ENCODE data around the gene SYNPR.

Gene SYNPR

GRCh38 chr3:63471781-63472180 lies 193.7 kb downstream of the SYNPR start:
- no peak for DNase-seq (ENCODE audit: low read depth in 2 of 2)

DNA sequence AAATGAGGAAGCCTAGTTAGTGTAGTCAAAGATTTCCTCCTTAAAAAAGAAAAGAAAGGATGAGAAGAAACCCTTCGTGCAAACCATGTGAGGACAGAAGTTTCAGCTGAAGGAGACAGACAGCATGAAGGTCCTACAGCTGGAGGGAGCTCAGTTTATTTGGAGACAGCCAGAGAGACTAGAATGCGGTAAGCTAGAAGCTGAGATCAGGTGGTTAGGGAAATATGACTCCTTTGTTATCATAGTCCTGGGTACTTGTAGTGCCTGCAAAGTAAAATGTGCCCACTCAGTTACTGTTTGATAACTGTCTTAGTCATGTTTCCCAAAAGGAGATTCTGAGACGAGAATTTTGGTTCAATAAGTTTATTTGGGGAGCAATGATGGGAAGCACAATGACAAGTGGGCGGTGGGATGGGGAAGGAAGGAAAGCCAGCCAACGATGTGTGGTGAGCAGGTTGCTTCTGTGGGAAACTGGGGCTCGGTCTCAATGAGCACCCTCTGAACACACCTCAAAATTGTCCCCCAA lies 195.6 kb downstream of the SYNPR start:
- no peak for DNase-seq (ENCODE audit: low read depth in 2 of 2)

- DNase-seq (ENCODE audit: low read depth in 2 of 2), result no peak
These were observed 196.9 kb downstream of the SYNPR start for GRCh38 chr3:63474828-63475518.

- DNase-seq (ENCODE audit: low read depth in 2 of 2), result no peak
These were observed 199.5 kb downstream of the SYNPR start for GRCh38 chr3:63477494-63478129.

DNA sequence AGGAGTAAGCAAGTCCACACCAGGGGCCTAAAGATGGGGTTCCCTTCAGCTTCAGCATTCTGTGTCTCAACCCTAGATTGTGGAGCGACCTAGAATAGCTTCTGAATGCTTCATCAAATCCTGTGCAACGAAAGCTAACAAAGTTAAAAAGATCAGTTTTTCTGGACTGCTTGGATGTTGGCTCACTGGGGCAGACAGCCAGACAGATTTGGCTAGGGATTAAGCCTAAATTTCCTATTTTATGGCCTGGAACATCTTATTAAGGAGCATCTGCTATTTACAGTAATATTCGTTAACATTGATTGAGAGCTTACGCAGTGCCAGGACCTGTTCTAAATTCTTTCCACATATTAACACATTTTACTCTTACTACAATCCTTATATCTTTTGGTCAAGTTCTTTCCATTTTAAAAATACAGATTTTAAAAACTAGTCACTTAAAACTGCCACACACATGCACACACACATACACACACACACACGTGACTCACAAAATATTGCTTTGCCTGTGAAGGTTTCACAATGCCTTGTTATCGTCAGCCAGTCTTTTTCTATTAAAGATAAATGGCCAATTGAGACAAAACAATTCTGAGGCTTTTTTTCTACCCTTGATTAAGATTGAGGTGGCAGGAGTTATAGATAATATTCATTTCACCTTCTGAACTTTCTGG lies 201.0 kb downstream of the SYNPR start:
- DNase-seq (ENCODE audit: low read depth in 2 of 2), result no peak

- no peak for DNase-seq (ENCODE audit: low read depth in 2 of 2)
These were observed 201.5 kb downstream of the SYNPR start for GRCh38 chr3:63479661-63480035.

DNA sequence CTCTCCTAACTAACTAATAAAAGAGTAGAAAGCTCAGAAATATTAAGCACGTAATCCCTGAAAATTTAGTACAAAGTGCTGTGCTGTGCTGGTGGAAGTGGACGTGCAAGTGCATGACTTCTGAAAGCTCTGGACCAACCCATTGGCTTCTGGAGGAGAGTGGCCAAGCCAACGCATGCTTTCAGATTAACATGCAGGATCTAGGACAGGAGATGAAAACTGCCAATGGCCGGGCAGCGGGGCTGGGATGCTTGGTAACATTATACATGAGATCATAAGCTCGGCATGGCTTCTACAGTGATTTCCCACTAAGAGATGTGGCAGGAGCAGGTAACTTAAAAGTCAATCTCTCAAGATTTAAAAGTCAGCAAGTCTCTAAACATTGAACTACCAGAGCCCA lies 203.5 kb downstream of the SYNPR start:
- DNase-seq (ENCODE audit: low read depth in 2 of 2), result no peak

GRCh38 chr3:63482341-63482740 lies 204.2 kb downstream of the SYNPR start:
- no peak for DNase-seq (ENCODE audit: low read depth in 2 of 2)

DNA sequence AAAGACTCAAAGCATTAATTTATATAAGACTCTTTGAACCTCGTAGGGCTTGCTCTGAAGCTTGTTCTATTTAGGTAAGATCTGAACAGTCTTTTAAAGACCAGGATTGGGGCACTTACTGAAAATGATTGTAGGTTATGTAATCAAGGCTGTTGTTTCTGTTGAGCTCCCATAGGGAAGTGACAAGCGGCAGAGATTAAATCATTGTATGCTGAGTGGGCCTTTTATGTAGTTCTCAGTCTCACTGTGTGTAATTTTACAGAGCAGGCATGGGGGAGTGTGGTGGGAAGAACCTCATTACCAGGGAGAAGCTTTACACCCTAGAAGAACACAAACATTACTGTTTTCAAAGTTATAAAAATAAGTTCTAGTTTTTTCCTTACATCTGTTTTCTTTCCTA lies 214.4 kb downstream of the SYNPR start:
- no peak for DNase-seq (ENCODE audit: low read depth in 2 of 2)

GRCh38 chr3:63493101-63493500 lies 215.0 kb downstream of the SYNPR start:
- no peak for DNase-seq (ENCODE audit: low read depth in 2 of 2)

- no peak for DNase-seq (ENCODE audit: low read depth in 2 of 2)
These were observed 216.5 kb downstream of the SYNPR start for GRCh38 chr3:63494646-63495045.

GRCh38 chr3:63497641-63498040 lies 219.5 kb downstream of the SYNPR start:
- no peak for DNase-seq (ENCODE audit: low read depth in 2 of 2)

- no peak for DNase-seq (ENCODE audit: low read depth in 2 of 2)
These were observed 222.1 kb downstream of the SYNPR start for GRCh38 chr3:63500196-63500595.

DNA sequence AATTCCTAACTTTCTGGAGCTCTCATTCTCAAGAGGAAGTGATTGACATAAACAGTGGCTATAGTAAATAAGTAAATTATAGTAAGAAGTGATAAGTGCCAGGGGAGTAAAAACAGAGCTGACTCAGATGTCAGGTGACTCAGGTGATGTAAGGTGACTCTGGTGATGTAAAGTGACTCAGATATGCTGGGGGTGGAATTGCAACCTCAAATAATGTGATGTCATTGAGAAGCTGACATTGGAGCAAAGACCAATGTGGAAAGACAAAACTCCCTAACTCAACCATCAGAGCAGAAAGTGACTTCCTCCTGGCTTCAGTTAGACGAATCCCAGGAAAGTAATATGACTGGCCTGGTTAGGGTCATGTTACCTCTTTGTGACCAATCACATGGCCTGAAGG lies 230.2 kb downstream of the SYNPR start:
- no peak for DNase-seq (ENCODE audit: low read depth in 2 of 2)

DNA sequence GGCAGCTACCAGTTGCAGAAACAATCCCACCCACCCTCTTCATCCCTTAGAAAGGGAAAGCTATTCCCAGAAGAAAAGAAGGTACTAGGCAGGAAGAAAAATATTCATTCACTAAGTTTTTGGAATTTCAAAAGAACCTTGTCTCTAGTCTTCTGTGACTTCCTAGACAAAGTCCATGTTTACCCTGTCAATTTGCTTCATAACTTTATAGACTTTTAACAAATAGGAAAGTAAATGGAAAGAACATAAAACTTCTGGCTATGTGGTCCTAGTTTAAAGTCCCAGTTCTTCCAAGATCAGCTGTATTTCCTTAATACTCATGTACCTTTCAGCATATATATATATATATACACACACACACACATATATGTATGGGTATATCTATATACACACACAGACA lies 230.7 kb downstream of the SYNPR start:
- DNase-seq (ENCODE audit: low read depth in 2 of 2), result no peak

- DNase-seq (ENCODE audit: low read depth in 2 of 2), result no peak
These were observed 235.7 kb downstream of the SYNPR start for GRCh38 chr3:63513791-63514190.

DNA sequence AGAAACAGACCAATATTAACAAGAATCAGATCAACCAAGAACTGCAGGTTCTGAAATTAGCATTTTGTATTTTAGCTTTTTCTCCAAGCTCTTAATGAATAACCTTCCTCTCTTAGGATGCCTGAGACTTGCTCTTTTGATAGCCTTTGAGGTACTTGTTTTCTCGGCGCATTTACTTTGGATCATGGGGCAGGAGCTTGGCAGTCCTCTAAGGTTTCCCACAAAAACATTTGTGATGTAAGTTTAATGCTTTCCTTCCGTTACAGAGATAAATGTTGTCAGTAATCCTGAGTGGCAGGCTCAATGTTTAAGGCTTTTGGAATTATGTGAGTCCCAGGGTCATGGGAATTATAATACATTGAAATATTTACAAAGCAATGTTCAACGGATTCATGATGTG lies 236.6 kb downstream of the SYNPR start:
- no peak for DNase-seq (ENCODE audit: low read depth in 2 of 2)

DNA sequence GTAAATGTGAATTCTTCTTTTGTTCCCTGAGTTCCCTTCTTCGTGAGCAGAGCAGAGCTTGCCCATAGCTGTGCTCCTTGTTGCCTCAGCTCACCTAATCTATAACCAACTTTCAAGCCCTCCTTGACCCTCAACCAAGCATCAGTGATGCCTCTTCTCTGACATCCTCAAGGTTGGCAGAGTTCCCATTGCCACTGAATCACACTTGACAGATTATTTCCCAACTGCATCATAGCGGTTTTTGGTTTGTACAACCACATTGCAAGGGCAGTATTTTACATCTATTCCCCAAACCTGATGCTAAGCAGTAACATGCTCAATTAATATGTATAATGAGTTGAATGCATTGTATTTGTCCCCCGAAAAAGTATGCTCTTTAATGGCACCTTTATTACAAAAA lies 241.3 kb downstream of the SYNPR start:
- peak; percentile 8 to 10 for DNase-seq (ENCODE audit: low read depth in 2 of 2)

GRCh38 chr3:63521657-63522056 lies 243.5 kb downstream of the SYNPR start:
- no peak for DNase-seq (ENCODE audit: low read depth in 2 of 2)

DNA sequence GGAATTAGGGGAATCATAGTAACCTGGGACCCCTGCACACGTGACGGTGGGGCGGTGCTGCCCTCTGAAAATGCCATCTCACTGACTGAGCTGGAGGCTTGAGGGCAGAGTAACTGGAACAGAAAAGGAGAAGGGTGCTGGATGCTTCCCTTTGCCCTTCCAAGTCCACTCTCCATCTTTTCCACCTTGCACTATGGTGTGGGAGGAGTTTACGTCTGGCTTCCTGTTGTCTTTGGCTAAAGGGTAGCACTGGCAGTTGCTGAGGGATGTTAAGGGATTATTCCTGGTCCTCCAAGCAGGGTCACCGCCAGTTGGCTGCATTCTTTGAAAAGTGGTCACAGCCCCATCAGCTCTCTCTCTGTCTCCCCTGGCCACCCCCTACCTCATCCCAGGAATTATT lies 245.0 kb downstream of the SYNPR start:
- DNase-seq (ENCODE audit: low read depth in 2 of 2), result no peak

- DNase-seq (ENCODE audit: low read depth in 2 of 2), result no peak
These were observed 250.4 kb downstream of the SYNPR start for GRCh38 chr3:63528325-63529000.

GRCh38 chr3:63532521-63532920 lies 254.4 kb downstream of the SYNPR start:
- DNase-seq (ENCODE audit: low read depth in 2 of 2), result no peak

All from fibroblast of skin of left quadriceps (primary cell).